Lung (tissue), 12 donors: ENCODE results near the gene TOPAZ1. TPM values are rescaled to one million over a fixed set of nuclear protein-coding genes. Genes with fewer than 3 reads are reported as not detected.

Source experiments
- ATAC-seq: fragments of 200-7000 bp; cut with Tn5 transposase; one replicate; pipeline ENCODE4 v1.9.1; 2020; ENCODE audit warnings: moderate number of reproducible peaks; ENCODE audit not compliant: insufficient read depth, low FRiP score
- DNase-seq, 3 donors: peaks; one replicate each; pipeline ENCODE4 v3.0.0-alpha.2; 2013 to 2017
- H3K27ac ChIP-seq, 2 donors: one replicate each; pipeline ENCODE4 v1.5.1; 2013; ENCODE audit warnings: mild to moderate bottlenecking in 2 of 2, moderate library complexity in 2 of 2, control low read depth in 1 of 2, inconsistent platforms in 1 of 2, low read depth in 1 of 2, low read length in 1 of 2
- H3K27me3 ChIP-seq, 3 donors: one replicate each; pipeline ENCODE4 v1.5.1; 2013; ENCODE audit warnings: low read length in 2 of 3; ENCODE audit not compliant: control insufficient read depth in 3 of 3, insufficient read depth in 3 of 3
- H3K36me3 ChIP-seq, 4 donors: one replicate each; pipeline ENCODE4 v1.5.1; 2013; ENCODE audit warnings: low read length in 4 of 4, mild to moderate bottlenecking in 1 of 4, moderate library complexity in 1 of 4; ENCODE audit not compliant: control insufficient read depth in 4 of 4, insufficient read depth in 4 of 4
- H3K4me1 ChIP-seq, 5 donors: one replicate each; pipeline ENCODE4 v1.5.1; 2013; ENCODE audit warnings: low read length in 5 of 5, mild to moderate bottlenecking in 2 of 5, moderate library complexity in 1 of 5; ENCODE audit not compliant: control insufficient read depth in 5 of 5, insufficient read depth in 5 of 5
- H3K4me3 ChIP-seq: one replicate; pipeline ENCODE4 v1.5.1; 2013; ENCODE audit warnings: mild to moderate bottlenecking, control low read depth, moderate library complexity
- H3K9ac ChIP-seq, 2 donors: one replicate each; pipeline ENCODE4 v1.5.1; 2013; ENCODE audit warnings: low read length in 2 of 2, control low read depth in 1 of 2; ENCODE audit not compliant: insufficient read depth in 1 of 2
- H3K9me3 ChIP-seq, 4 donors: one replicate each; pipeline ENCODE4 v1.5.1; 2013; ENCODE audit warnings: low read length in 3 of 4, mild to moderate bottlenecking in 1 of 4, moderate library complexity in 1 of 4; ENCODE audit not compliant: control insufficient read depth in 4 of 4, insufficient read depth in 3 of 4
- WGBS, 2 donors: extraction: QIAGEN DNeasy Blood & Tissue Kit; methylation state at CpG; one replicate each; pipeline ENCODE4 v1.1.7; 2013; 5-methylcytosine and 5-hydroxymethylcytosine counted together
- polyA plus RNA-seq, 2 donors: library from polyadenylated mRNA; stranded (reverse); fragments of 200-250 nt; gene quantifications; one replicate each; pipeline ENCODE4 v1.2.1, GENCODE V29; 2013
- total RNA-seq, 2 donors: library from RNA; depleted of rRNA in 1 of 2; stranded (reverse); fragments of >200 nt in 1 of 2; gene quantifications; one replicate each; pipeline ENCODE4 v1.2.1, GENCODE V29; 2014 to 2021
- TF ChIP-seq, protein P1 (sequence below): IDR thresholded peaks from 2 replicates; pipeline ENCODE4 v1.5.1; 2012; ENCODE audit warnings: mild to moderate bottlenecking; ENCODE audit errors: control extremely low read depth, extremely low read depth
- donor health status: control.
- donor health status: control.
- donor health status: Bipolar disorder and iron deficiency.
- donor health status: healthy.
- donor health status: DM: yes; HTN: yes; CAD: no.

The TOPAZ1 gene
- total and polyA plus RNA-seq, 4 donors, result not detected

DNA sequence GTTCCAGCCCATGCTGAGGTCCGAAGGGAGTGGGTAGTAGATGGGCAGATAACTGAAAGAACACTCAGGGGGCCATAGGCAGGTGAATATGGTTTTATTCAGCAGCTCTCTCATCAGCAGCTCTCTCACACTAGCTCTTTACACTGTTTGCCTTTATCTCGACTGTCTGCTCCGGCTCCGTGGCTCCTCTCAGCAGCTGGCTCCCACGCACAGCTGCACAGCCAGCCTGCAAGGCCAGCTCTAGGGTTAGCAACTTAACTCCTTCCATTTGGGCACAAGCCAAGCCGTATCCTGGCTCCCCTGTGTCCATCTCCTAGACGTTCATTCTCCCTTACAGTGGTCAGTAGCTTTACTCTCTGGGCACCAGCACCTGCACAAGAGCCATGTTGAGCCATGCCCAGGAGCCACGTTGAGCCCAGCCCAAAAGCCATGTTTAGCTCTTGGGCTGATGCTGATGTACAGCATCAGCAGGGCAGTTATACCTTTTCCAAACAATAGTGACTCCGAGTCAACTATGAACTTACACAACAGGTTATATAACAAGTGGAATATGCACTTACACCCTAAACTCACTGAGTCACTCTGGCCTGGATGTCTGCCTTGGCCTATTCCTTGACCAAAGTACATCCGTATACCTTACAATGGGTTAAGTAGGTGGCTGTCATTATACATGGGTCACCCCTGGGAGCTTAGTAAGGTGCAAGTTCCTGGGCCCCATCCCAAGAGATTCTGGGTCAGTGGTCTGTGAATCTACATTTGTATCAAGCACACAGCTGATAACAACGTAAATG is 34.6 kb upstream of the TOPAZ1 start:
- H3K4me1 ChIP-seq, result no peaks in the 10 kb centered on the region
- WGBS, 2 donors, result 79 to 90% methylated on average over 11 of the region's 11 CpGs
- H3K36me3 ChIP-seq, result no peaks in the 10 kb centered on the region
- TF ChIP-seq, protein P1, sequence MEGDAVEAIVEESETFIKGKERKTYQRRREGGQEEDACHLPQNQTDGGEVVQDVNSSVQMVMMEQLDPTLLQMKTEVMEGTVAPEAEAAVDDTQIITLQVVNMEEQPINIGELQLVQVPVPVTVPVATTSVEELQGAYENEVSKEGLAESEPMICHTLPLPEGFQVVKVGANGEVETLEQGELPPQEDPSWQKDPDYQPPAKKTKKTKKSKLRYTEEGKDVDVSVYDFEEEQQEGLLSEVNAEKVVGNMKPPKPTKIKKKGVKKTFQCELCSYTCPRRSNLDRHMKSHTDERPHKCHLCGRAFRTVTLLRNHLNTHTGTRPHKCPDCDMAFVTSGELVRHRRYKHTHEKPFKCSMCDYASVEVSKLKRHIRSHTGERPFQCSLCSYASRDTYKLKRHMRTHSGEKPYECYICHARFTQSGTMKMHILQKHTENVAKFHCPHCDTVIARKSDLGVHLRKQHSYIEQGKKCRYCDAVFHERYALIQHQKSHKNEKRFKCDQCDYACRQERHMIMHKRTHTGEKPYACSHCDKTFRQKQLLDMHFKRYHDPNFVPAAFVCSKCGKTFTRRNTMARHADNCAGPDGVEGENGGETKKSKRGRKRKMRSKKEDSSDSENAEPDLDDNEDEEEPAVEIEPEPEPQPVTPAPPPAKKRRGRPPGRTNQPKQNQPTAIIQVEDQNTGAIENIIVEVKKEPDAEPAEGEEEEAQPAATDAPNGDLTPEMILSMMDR, result no peak
- ATAC-seq (no peak), DNase-seq (no peak)
- H3K27me3 ChIP-seq, result no peaks in the 10 kb centered on the region
- no peak overlapping the region for H3K4me3 ChIP-seq
- H3K9ac ChIP-seq, result no peak overlapping the region
- H3K9me3 ChIP-seq, result no peaks in the 10 kb centered on the region
- H3K27ac ChIP-seq, result no peak overlapping the region

DNA sequence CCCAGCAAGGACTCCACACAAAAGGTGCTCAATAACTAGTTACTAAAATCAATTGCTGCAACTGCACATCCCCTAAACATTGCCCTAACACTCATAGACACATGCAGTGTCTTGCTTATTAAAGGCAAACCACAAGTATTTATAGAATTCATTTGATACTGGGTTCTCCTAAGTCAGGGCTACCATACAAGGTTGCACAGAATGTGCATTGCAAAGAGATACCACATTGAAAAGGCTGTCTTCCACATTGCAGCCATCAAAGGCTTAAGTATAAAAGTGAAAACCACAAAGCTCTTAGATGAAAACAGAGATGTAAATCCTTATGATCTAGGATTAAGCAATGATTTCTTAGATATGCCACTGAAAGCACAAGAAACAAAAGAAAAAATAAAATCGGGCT is 33.6 kb upstream of the TOPAZ1 start:
- WGBS, 2 donors, result 69 to 74% methylated on average over 1 of the region's 1 CpG
- DNase-seq, result no peak
- Histone ChIP-seq H3K27me3 (no peaks in the 10 kb centered on the region), H3K4me3 (no peak overlapping the region), H3K4me1 (no peaks in the 10 kb centered on the region), H3K27ac (no peak overlapping the region), H3K9me3 (no peaks in the 10 kb centered on the region), H3K9ac (no peak overlapping the region), H3K36me3 (no peaks in the 10 kb centered on the region)
- TF ChIP-seq, protein P1, result no peak
- ATAC-seq, result no peak

DNA sequence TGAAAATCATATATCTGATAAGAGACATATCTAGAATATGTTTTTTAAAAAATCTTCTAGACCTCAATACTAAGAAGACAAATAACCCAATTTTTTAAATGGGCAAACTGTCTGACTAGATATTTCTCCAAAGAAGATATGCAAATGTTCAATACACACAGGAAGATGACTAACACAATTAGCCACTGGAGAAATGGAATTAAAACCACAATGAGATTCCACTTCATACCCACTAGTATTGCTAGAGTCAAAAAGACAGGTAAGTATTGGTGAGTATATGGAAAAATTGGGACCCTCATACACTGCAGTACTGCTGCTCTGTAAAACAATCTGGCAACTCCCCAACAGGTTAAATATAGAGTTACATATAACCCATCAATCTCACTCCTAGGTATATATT is 33.1 kb upstream of the TOPAZ1 start:
- DNase-seq, result no peak
- no peaks in the 10 kb centered on the region for H3K4me1 ChIP-seq
- no peaks in the 10 kb centered on the region for H3K9me3 ChIP-seq
- no peak overlapping the region for H3K4me3 ChIP-seq
- H3K27ac ChIP-seq, result no peak overlapping the region
- no peak for ATAC-seq
- H3K27me3 ChIP-seq, result no peaks in the 10 kb centered on the region
- TF ChIP-seq, protein P1, result no peak
- H3K36me3 ChIP-seq, result no peaks in the 10 kb centered on the region
- no peak overlapping the region for H3K9ac ChIP-seq

DNA sequence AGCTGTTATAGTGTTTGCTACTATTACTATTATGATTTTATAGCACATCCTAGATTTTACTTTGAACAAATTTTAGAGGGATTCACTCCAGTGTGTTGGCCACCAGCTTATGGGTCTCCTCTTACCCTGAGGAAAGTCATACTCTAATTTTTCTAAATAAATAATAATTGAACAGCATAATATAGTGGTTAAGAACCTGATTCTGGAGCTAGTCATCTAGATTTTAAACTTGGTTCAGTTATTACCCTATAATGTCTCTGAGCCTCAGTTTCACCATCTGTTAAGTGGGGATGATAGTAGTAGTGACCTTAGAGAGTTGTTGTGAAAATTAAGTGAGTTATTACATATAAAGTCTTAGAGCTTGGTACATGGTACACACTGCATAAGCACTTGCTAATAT is 30.7 kb upstream of the TOPAZ1 start:
- H3K27me3 ChIP-seq, result no peaks in the 10 kb centered on the region
- ATAC-seq (no peak), DNase-seq (no peak)
- H3K9ac ChIP-seq, result no peak overlapping the region
- TF ChIP-seq, protein P1, result no peak
- no peak overlapping the region for H3K27ac ChIP-seq
- H3K9me3 ChIP-seq, result peaks cover 0 to 6% (median 0%) of the 10 kb centered on the region in 4 donors
- no peaks in the 10 kb centered on the region for H3K36me3 ChIP-seq
- no peak overlapping the region for H3K4me3 ChIP-seq
- H3K4me1 ChIP-seq, result no peaks in the 10 kb centered on the region
